IMR-90 (cell line): ENCODE measurements around the gene FAM124B. TPM values are rescaled to one million over a fixed set of nuclear protein-coding genes. Genes with fewer than 3 reads are reported as not detected.

Experiments used
- ATAC-seq: fragments of 200-7000 bp; cut with Tn5 transposase; 2 replicates; pipeline ENCODE4 v1.9.1; 2020; ENCODE audit warnings: low read depth, mild to moderate bottlenecking, moderate library complexity
- BruUV-seq: library from RNA; stranded (reverse); fragments of 400-500 nt; replicated peaks from 2 replicates; lab custom pipeline; 2021; lab: Mats Ljungman, UMichigan
- CTCF ChIA-PET: fragments of 300-600 bp; formaldehyde crosslinking; extraction: SDS; loops from one replicate; lab custom pipeline; 2021; ENCODE audit warnings: antibody characterized with exemption; lab: Yijun Ruan, JAX
- POLR2A ChIA-PET: fragments of 300-600 bp; sonication (Branson Sonifier 250); formaldehyde crosslinking; loops from one replicate; lab custom pipeline; 2022; ENCODE audit warnings: antibody characterized with exemption; ENCODE audit not compliant: unreplicated experiment; lab: Charles Lee
- DNase-seq: peaks from one replicate; pipeline ENCODE4 v3.0.0; 2013
- H2AFZ ChIP-seq: replicated peaks from 2 replicates; pipeline ENCODE3; 2013; ENCODE audit warnings: low read length, mild to moderate bottlenecking; ENCODE audit not compliant: poor library complexity
- H2AK5ac ChIP-seq: 2 replicates; pipeline ENCODE4 v1.6.1; 2013; ENCODE audit warnings: low read depth, low read length, inconsistent platforms
- H2AK9ac ChIP-seq: replicated peaks from 2 replicates; pipeline ENCODE3; 2013; ENCODE audit warnings: mild to moderate bottlenecking, low read depth, low read length, moderate library complexity; ENCODE audit not compliant: poor library complexity
- H2BK120ac ChIP-seq: 2 replicates; pipeline ENCODE4 v1.6.1; 2013; ENCODE audit warnings: low read depth, low read length, inconsistent platforms
- H2BK15ac ChIP-seq: 3 replicates; pipeline ENCODE4 v1.6.1; 2013; ENCODE audit warnings: low read depth, low read length, inconsistent platforms
- H2BK20ac ChIP-seq: 2 replicates; pipeline ENCODE4 v1.6.1; 2013; ENCODE audit warnings: low read depth, mild to moderate bottlenecking, inconsistent platforms, low read length, moderate library complexity
- H2BK5ac ChIP-seq: 2 replicates; pipeline ENCODE4 v1.6.1; 2013; ENCODE audit warnings: mild to moderate bottlenecking, low read depth, low read length, inconsistent platforms; ENCODE audit not compliant: poor library complexity, severe bottlenecking
- H3K14ac ChIP-seq: replicated peaks from 2 replicates; pipeline ENCODE4 v1.6.1; 2013; ENCODE audit warnings: low read depth, low read length, inconsistent platforms
- H3K18ac ChIP-seq: 2 replicates; pipeline ENCODE4 v1.6.1; 2013; ENCODE audit warnings: low read depth, low read length, control low read depth
- H3K23ac ChIP-seq: 2 replicates; pipeline ENCODE4 v1.6.1; 2013; ENCODE audit warnings: low read depth, low read length, inconsistent platforms
- H3K27ac ChIP-seq: 2 replicates; pipeline ENCODE4 v1.5.1; 2013; ENCODE audit warnings: mild to moderate bottlenecking, control low read depth, low read length; ENCODE audit not compliant: insufficient read depth
- H3K27me3 ChIP-seq: 2 replicates; pipeline ENCODE4 v1.6.1; 2013; ENCODE audit warnings: low read length; ENCODE audit not compliant: control insufficient read depth, insufficient read depth
- H3K36me3 ChIP-seq: 2 replicates; pipeline ENCODE4 v1.6.1; 2013; ENCODE audit warnings: low read length, mixed read lengths; ENCODE audit not compliant: control insufficient read depth, insufficient read depth
- H3K4ac ChIP-seq: 2 replicates; pipeline ENCODE4 v1.6.1; 2013; ENCODE audit warnings: low read depth, low read length, inconsistent platforms
- H3K4me1 ChIP-seq: 2 replicates; pipeline ENCODE4 v1.6.1; 2013; ENCODE audit warnings: low read length, mixed read lengths; ENCODE audit not compliant: control insufficient read depth, insufficient read depth
- H3K4me2 ChIP-seq: 2 replicates; pipeline ENCODE4 v1.6.1; 2013; ENCODE audit warnings: low read depth, mild to moderate bottlenecking, control low read depth, low read length, moderate library complexity
- H3K4me3 ChIP-seq: 2 replicates; pipeline ENCODE4 v1.5.1; 2013; ENCODE audit warnings: low read depth, mild to moderate bottlenecking, control low read depth, low read length, moderate library complexity; ENCODE audit not compliant: insufficient read depth
- H3K56ac ChIP-seq: 2 replicates; pipeline ENCODE4 v1.6.1; 2013; ENCODE audit warnings: low read length, inconsistent platforms; ENCODE audit not compliant: insufficient read depth; ENCODE audit errors: extremely low read depth
- H3K79me1 ChIP-seq, 2 experiments: 2 replicates each; pipeline ENCODE4 v1.6.1; 2013; ENCODE audit warnings: low read length in 2 of 2, inconsistent platforms in 1 of 2, low read depth in 1 of 2
- H3K9ac ChIP-seq: 2 replicates; pipeline ENCODE4 v1.6.1; 2013; ENCODE audit warnings: low read depth, low read length, control low read depth
- H3K9me1 ChIP-seq: 2 replicates; pipeline ENCODE4 v1.6.1; 2013; ENCODE audit warnings: low read length, inconsistent platforms; ENCODE audit not compliant: insufficient read depth
- H3K9me3 ChIP-seq: 2 replicates; pipeline ENCODE4 v1.6.1; 2013; ENCODE audit warnings: low read length; ENCODE audit not compliant: control insufficient read depth, insufficient read depth
- H4K20me1 ChIP-seq: 2 replicates; pipeline ENCODE4 v1.6.1; 2013; ENCODE audit warnings: low read length, inconsistent platforms; ENCODE audit not compliant: insufficient read depth
- H4K5ac ChIP-seq: 2 replicates; pipeline ENCODE4 v1.6.1; 2013; ENCODE audit warnings: mild to moderate bottlenecking, low read depth, low read length, control low read depth
- H4K8ac ChIP-seq, 2 experiments: 2 replicates each; pipeline ENCODE4 v1.6.1; 2013; ENCODE audit warnings: low read depth in 2 of 2, low read length in 2 of 2, control low read depth in 1 of 2, inconsistent platforms in 1 of 2
- H4K91ac ChIP-seq: 2 replicates; pipeline ENCODE4 v1.6.1; 2013; ENCODE audit warnings: low read depth, low read length, inconsistent platforms; ENCODE audit not compliant: insufficient read depth
- BHLHE40 ChIP-seq: fragments of 150-350 bp; IDR thresholded peaks from 2 replicates; pipeline ENCODE4 v1.6.1; 2016; ENCODE audit warnings: mild to moderate bottlenecking, low read depth, low read length
- CEBPB ChIP-seq: IDR thresholded peaks from 2 replicates; pipeline ENCODE4 v1.6.1; 2012; ENCODE audit warnings: low read depth, low read length, improper control_type of control experiment
- CHD1 ChIP-seq: IDR thresholded peaks from 2 replicates; pipeline ENCODE4 v1.6.1; 2012; ENCODE audit warnings: low read depth, low read length, improper control_type of control experiment
- FOS ChIP-seq: fragments of 150-350 bp; IDR thresholded peaks from 2 replicates; pipeline ENCODE4 v1.6.1; 2016; ENCODE audit warnings: low read depth, low read length
- MAFK ChIP-seq: IDR thresholded peaks from 2 replicates; pipeline ENCODE4 v1.6.1; 2012; ENCODE audit warnings: low read depth, low read length, improper control_type of control experiment
- MAZ ChIP-seq: IDR thresholded peaks from 2 replicates; pipeline ENCODE4 v1.6.1; 2012; ENCODE audit warnings: low read depth, mild to moderate bottlenecking, low read length, improper control_type of control experiment, moderate library complexity, borderline replicate concordance
- MXI1 ChIP-seq: IDR thresholded peaks from 2 replicates; pipeline ENCODE4 v1.6.1; 2012; ENCODE audit warnings: low read depth, mild to moderate bottlenecking, low read length, moderate library complexity, borderline replicate concordance
- NFE2L2 ChIP-seq: fragments of 150-350 bp; IDR thresholded peaks from 2 replicates; pipeline ENCODE4 v1.6.1; 2016; ENCODE audit warnings: low read depth, mild to moderate bottlenecking, low read length
- POLR2A ChIP-seq: IDR thresholded peaks from 2 replicates; pipeline ENCODE4 v1.6.1; 2012; ENCODE audit warnings: mild to moderate bottlenecking, low read depth, low read length
- RAD21 ChIP-seq: IDR thresholded peaks from 2 replicates; pipeline ENCODE4 v1.6.1; 2012; ENCODE audit warnings: low read length, improper control_type of control experiment
- RCOR1 ChIP-seq: IDR thresholded peaks from 2 replicates; pipeline ENCODE4 v1.6.1; 2012; ENCODE audit warnings: mild to moderate bottlenecking, low read length, improper control_type of control experiment; ENCODE audit not compliant: insufficient replicate concordance
- RFX5 ChIP-seq: IDR thresholded peaks from 2 replicates; pipeline ENCODE4 v1.8.0; 2012; ENCODE audit warnings: low read depth, mild to moderate bottlenecking, low read length, moderate library complexity
- SMC3 ChIP-seq: fragments of 150-350 bp; IDR thresholded peaks from 2 replicates; pipeline ENCODE4 v1.6.1; 2016; ENCODE audit warnings: low read depth, mild to moderate bottlenecking, antibody characterized with exemption, low read length, moderate library complexity
- WGBS, 2 experiments: methylation state at CpG; one replicate each; pipeline versions ENCODE4 v1.1.5 to v1.1.7; 2013; ENCODE audit warnings: missing lambda C conversion rate in 2 of 2; ENCODE audit not compliant: insufficient read length in 1 of 2; ENCODE audit errors: extremely low coverage in 2 of 2; 5-methylcytosine and 5-hydroxymethylcytosine counted together
- dilution Hi-C: fragments of 300-500 bp; cut with HindIII; formaldehyde crosslinking; loops from one replicate; pipeline ENCODE4 v1.14.3; 2018; ENCODE audit warnings: low sequenced_read_pairs; ENCODE audit not compliant: unreplicated experiment
- in situ Hi-C: fragments of 300-500 bp; cut with MboI; formaldehyde crosslinking; loops from 3 replicates; pipeline ENCODE4 v1.14.3; 2019; ENCODE audit warnings: low sequenced_read_pairs, inconsistent platforms, mixed read lengths
- intact Hi-C: fragments of 100-400 bp; cut with micrococcal nuclease; formaldehyde crosslinking; loops from 2 replicates; pipeline ENCODE4 v1.10.0; 2022
- polyA plus RNA-seq, 3 experiments: library from polyadenylated mRNA; depleted of rRNA; stranded (reverse); fragments of >200 nt; gene quantifications; 2 replicates each; pipeline ENCODE4 v1.2.3, GENCODE V29; 2012; ENCODE audit warnings: low replicate concordance in 1 of 3
- total RNA-seq: library from RNA; depleted of rRNA; stranded (reverse); fragments of >200 nt; gene quantifications from 2 replicates; pipeline ENCODE4 v1.2.3, GENCODE V29; 2012
- TF ChIP-seq, protein P1 (sequence below): fragments of 150-350 bp; IDR thresholded peaks from 2 replicates; pipeline ENCODE4 v1.6.1; 2017; ENCODE audit warnings: mild to moderate bottlenecking, antibody characterized with exemption, low read length, low read depth
- TF ChIP-seq, protein P2 (sequence below): conservative IDR thresholded peaks from 2 replicates; pipeline ENCODE4 v1.5.1; 2012; ENCODE audit warnings: mild to moderate bottlenecking, low read depth, low read length, improper control_type of control experiment
- TF ChIP-seq, protein P3 (sequence below): fragments of 150-350 bp; IDR thresholded peaks from 2 replicates; pipeline ENCODE4 v1.6.1; 2016; ENCODE audit warnings: low read depth, mild to moderate bottlenecking, low read length, moderate library complexity, borderline replicate concordance

FAM124B gene
- total and polyA plus RNA-seq, 2 of the 4 experiments (the other 2 are of a cell fraction) = not detected

DNA sequence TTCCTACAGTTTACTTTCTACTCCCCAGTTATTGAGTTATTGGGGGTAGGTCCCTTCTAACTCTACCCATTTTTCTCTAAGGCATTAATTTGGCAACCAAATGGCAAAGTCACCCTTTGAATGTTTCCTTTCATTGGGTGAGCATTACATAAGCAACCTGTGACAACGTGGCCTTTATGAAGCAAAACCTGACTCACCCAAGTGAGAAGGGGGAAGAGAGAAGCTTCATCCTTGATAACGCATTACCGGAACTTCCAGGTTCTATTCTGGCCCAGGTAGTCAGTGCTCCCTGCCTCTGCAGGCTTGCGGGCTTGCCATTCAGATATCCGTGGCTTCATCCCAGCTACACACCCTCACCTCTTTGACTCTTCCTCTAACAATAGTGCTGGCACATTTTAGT is 39.1 kb upstream of the FAM124B start:
- no peak overlapping the region for H2AK9ac ChIP-seq
- no peak overlapping the region for H3K18ac ChIP-seq
- H3K14ac ChIP-seq = no peak overlapping the region
- in situ Hi-C loops (no loop called here), dilution Hi-C loops (no loop called here), intact Hi-C loops (loop anchor here (10.0 kb wide), 1 partner anchor 204 kb away; no protein-coding TSS in a partner anchor)
- H3K36me3 ChIP-seq = no peaks in the 10 kb centered on the region
- no peak overlapping the region for H3K27ac ChIP-seq
- ChIA-PET CTCF (interaction anchor here (1.3 kb wide), 1 partner anchor 8 kb away, joined by 4 read pairs; no protein-coding TSS in a partner anchor), POLR2A (interaction anchor here (0.6 kb wide), 1 partner anchor 163 kb away, joined by 4 read pairs; no protein-coding TSS in a partner anchor)
- no peaks in the 10 kb centered on the region for H3K9me3 ChIP-seq
- WGBS, 2 experiments = no CpG with 5 or more reads among the region's 5 CpGs
- H3K4me3 ChIP-seq = no peak overlapping the region
- H2BK15ac ChIP-seq = no peak overlapping the region
- H3K9me1 ChIP-seq = no peaks in the 10 kb centered on the region
- H3K56ac ChIP-seq = no peak overlapping the region
- no peak overlapping the region for H3K9ac ChIP-seq
- H2BK120ac ChIP-seq = no peak overlapping the region
- no TSS peak for BruUV-seq
- H3K79me1 ChIP-seq = no peaks in the 10 kb centered on the region
- H2BK5ac ChIP-seq = no peak overlapping the region
- H2AFZ ChIP-seq = no peak overlapping the region
- no peak overlapping the region for H4K91ac ChIP-seq
- H2BK20ac ChIP-seq = no peak overlapping the region
- DNase-seq (no peak), ATAC-seq (no peak)
- no peak overlapping the region for H4K8ac ChIP-seq
- no peaks in the 10 kb centered on the region; the same call in 1 of the 2 replicates for H3K4me1 ChIP-seq
- no peak overlapping the region for H3K4ac ChIP-seq
- no peak overlapping the region for H3K4me2 ChIP-seq
- no peak overlapping the region for H4K5ac ChIP-seq
- H3K23ac ChIP-seq = no peak overlapping the region
- H4K20me1 ChIP-seq = no peaks in the 10 kb centered on the region
- TF ChIP-seq SMC3 = no peak
- TF ChIP-seq, protein P1, sequence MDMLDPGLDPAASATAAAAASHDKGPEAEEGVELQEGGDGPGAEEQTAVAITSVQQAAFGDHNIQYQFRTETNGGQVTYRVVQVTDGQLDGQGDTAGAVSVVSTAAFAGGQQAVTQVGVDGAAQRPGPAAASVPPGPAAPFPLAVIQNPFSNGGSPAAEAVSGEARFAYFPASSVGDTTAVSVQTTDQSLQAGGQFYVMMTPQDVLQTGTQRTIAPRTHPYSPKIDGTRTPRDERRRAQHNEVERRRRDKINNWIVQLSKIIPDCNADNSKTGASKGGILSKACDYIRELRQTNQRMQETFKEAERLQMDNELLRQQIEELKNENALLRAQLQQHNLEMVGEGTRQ = no peak
- no peak for TF ChIP-seq CEBPB
- TF ChIP-seq RFX5 = no peak
- no peak for TF ChIP-seq RCOR1
- TF ChIP-seq, protein P2, sequence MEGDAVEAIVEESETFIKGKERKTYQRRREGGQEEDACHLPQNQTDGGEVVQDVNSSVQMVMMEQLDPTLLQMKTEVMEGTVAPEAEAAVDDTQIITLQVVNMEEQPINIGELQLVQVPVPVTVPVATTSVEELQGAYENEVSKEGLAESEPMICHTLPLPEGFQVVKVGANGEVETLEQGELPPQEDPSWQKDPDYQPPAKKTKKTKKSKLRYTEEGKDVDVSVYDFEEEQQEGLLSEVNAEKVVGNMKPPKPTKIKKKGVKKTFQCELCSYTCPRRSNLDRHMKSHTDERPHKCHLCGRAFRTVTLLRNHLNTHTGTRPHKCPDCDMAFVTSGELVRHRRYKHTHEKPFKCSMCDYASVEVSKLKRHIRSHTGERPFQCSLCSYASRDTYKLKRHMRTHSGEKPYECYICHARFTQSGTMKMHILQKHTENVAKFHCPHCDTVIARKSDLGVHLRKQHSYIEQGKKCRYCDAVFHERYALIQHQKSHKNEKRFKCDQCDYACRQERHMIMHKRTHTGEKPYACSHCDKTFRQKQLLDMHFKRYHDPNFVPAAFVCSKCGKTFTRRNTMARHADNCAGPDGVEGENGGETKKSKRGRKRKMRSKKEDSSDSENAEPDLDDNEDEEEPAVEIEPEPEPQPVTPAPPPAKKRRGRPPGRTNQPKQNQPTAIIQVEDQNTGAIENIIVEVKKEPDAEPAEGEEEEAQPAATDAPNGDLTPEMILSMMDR = no peak
- no peak for TF ChIP-seq RAD21
- TF ChIP-seq MAFK = no peak
- TF ChIP-seq CHD1 = no peak
- TF ChIP-seq POLR2A = no peak
- TF ChIP-seq FOS = no peak
- TF ChIP-seq MAZ = no peak
- TF ChIP-seq, protein P3, sequence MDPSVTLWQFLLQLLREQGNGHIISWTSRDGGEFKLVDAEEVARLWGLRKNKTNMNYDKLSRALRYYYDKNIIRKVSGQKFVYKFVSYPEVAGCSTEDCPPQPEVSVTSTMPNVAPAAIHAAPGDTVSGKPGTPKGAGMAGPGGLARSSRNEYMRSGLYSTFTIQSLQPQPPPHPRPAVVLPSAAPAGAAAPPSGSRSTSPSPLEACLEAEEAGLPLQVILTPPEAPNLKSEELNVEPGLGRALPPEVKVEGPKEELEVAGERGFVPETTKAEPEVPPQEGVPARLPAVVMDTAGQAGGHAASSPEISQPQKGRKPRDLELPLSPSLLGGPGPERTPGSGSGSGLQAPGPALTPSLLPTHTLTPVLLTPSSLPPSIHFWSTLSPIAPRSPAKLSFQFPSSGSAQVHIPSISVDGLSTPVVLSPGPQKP = no peak
- TF ChIP-seq BHLHE40 = no peak
- no peak for TF ChIP-seq MXI1
- no peak for TF ChIP-seq NFE2L2
- H3K27me3 ChIP-seq = peaks cover 2% of the 10 kb centered on the region; the same call in 1 of the 2 replicates
- H2AK5ac ChIP-seq = no peak overlapping the region
